ENCODE data around the gene ARHGAP29. TPM values are rescaled to one million over a fixed set of nuclear protein-coding genes. Genes with fewer than 3 reads are reported as not detected.

The ARHGAP29 gene
- under 1 TPM in 1 of 3 donors, not detected in 2; 0.07 TPM for total RNA-seq
- total RNA-seq (2013): 0.02 TPM

- Mint-ChIP-seq H3K27ac (no peak within 1 kb of the TSS), H3K4me3 (peak within 1 kb of the TSS; percentile 70), H3K4me1 (peaks cover 10 to 13% of the 10 kb centered on the region in 2 donors), H3K27me3 (ENCODE audit: low read depth in 2 of 2) (peaks cover 48 to 77% of the 10 kb centered on the region in 2 donors), H3K9me3 (peaks cover 0 to 5% of the 10 kb centered on the region in 2 donors), H3K36me3 (peaks cover 18% of the 10 kb centered on the region)
- Histone ChIP-seq H3K36me3 (ENCODE audit: control insufficient read depth, insufficient read depth, low read length) (no peaks in the 10 kb centered on the region), H3K27ac (ENCODE audit: low read length) (no peak within 1 kb of the TSS), H3K9me3 (ENCODE audit: control insufficient read depth, insufficient read depth, low read length) (peaks cover 8% of the 10 kb centered on the region), H3K27me3 (ENCODE audit: control insufficient read depth, insufficient read depth, low read length) (peaks cover 72% of the 10 kb centered on the region), H3K4me3 (ENCODE audit: low read length) (no peak within 1 kb of the TSS), H3K4me1 (ENCODE audit: control insufficient read depth, insufficient read depth, low read length) (peaks cover 14% of the 10 kb centered on the region)
- peak; percentile 40 to 70 (median 69) for ATAC-seq
- intact Hi-C loops (cut with micrococcal nuclease): no loop called here
- peak; percentile 18 to 45 for DNase-seq
- 8% methylated on average over 86 of the region's 88 CpGs for WGBS (ENCODE audit: insufficient coverage)
- TF ChIP-seq CTCF (IDR thresholded peaks at IDR 0.05): no peak
Observed at GRCh38 chr1:94237291-94238226, at the start of gene ARHGAP29. TSS of gene ARHGAP29 (minus strand) at chr1:94237584. CDS start at chr1:94231611, 5,973 bp downstream.

- H3K9me3 ChIP-seq (ENCODE audit: control insufficient read depth, insufficient read depth, low read length): no peaks in the 10 kb centered on the region
- Mint-ChIP-seq H3K4me1 (no peaks in the 10 kb centered on the region), H3K27me3 (ENCODE audit: low read depth in 2 of 2) (peaks cover 20 to 53% of the 10 kb centered on the region in 2 donors), H3K27ac (no peak overlapping the region), H3K36me3 (no peaks in the 10 kb centered on the region), H3K4me3 (no peak overlapping the region), H3K9me3 (no peaks in the 10 kb centered on the region)
- WGBS (ENCODE audit: insufficient coverage): 95% methylated on average over 1 of the region's 3 CpGs
- H3K27ac ChIP-seq (ENCODE audit: low read length): no peak overlapping the region
- no peak for ATAC-seq
- H3K27me3 ChIP-seq (ENCODE audit: control insufficient read depth, insufficient read depth, low read length): no peaks in the 10 kb centered on the region
- no peaks in the 10 kb centered on the region for H3K36me3 ChIP-seq (ENCODE audit: control insufficient read depth, insufficient read depth, low read length)
- H3K4me3 ChIP-seq (ENCODE audit: low read length): no peak overlapping the region
- intact Hi-C loops (cut with micrococcal nuclease): no loop called here
- TF ChIP-seq CTCF (IDR thresholded peaks at IDR 0.05): no peak
- no peak for DNase-seq
- H3K4me1 ChIP-seq (ENCODE audit: control insufficient read depth, insufficient read depth, low read length): no peaks in the 10 kb centered on the region
Observed at GRCh38 chr1:94286864-94287437, 49.6 kb upstream of the ARHGAP29 start.

- Mint-ChIP-seq H3K9me3 (no peaks in the 10 kb centered on the region), H3K4me3 (no peak overlapping the region), H3K4me1 (no peaks in the 10 kb centered on the region), H3K36me3 (no peaks in the 10 kb centered on the region), H3K27ac (no peak overlapping the region), H3K27me3 (ENCODE audit: low read depth in 2 of 2) (peaks cover 12 to 50% of the 10 kb centered on the region in 2 donors)
- H3K4me3 ChIP-seq (ENCODE audit: low read length): no peak overlapping the region
- intact Hi-C loops (cut with micrococcal nuclease): no loop called here
- H3K27me3 ChIP-seq (ENCODE audit: control insufficient read depth, insufficient read depth, low read length): no peaks in the 10 kb centered on the region
- no peaks in the 10 kb centered on the region for H3K9me3 ChIP-seq (ENCODE audit: control insufficient read depth, insufficient read depth, low read length)
- H3K4me1 ChIP-seq (ENCODE audit: control insufficient read depth, insufficient read depth, low read length): no peaks in the 10 kb centered on the region
- no peak for TF ChIP-seq CTCF (IDR thresholded peaks at IDR 0.05)
- no peaks in the 10 kb centered on the region for H3K36me3 ChIP-seq (ENCODE audit: control insufficient read depth, insufficient read depth, low read length)
- no peak overlapping the region for H3K27ac ChIP-seq (ENCODE audit: low read length)
- 91% methylated on average over 4 of the region's 4 CpGs for WGBS (ENCODE audit: insufficient coverage)
- no peak for ATAC-seq
- DNase-seq: no peak
Observed at GRCh38 chr1:94285031-94285654, 47.8 kb upstream of the ARHGAP29 start.

All from natural killer cell (primary cell).